GM19351 (cell line): Measurements from ENCODE around the gene RASAL1.

Source experiments
- ATAC-seq: cut with Tn5 transposase; IDR thresholded peaks from one replicate; pipeline ENCODE4 v1.9.1; 2021; ENCODE audit warnings: mild to moderate bottlenecking, moderate library complexity; ENCODE audit not compliant: unreplicated experiment

RASAL1 gene

DNA sequence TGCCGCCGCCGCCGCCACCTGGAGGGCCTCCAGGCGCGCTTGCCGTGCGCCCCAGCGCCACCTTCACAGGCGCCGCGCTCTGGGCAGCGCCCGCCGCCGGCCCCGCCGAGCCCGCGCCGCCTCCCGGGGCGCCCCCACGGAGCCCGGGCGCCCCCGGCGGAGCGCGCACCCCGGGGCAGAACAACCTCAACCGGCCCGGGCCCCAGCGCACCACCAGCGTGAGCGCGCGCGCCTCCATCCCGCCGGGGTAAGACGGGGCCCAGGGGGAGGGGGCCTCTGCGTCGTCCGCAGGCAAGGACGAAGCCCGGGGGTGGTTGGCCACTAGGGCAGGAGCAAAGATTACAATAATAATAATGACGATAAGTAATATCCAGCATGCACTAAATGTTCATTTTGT, 57.7 kb downstream of the RASAL1 start:
- no peak for ATAC-seq

GRCh38 chr12:113077057-113077858, 58.3 kb downstream of the RASAL1 start:
- ATAC-seq, result no peak

DNA sequence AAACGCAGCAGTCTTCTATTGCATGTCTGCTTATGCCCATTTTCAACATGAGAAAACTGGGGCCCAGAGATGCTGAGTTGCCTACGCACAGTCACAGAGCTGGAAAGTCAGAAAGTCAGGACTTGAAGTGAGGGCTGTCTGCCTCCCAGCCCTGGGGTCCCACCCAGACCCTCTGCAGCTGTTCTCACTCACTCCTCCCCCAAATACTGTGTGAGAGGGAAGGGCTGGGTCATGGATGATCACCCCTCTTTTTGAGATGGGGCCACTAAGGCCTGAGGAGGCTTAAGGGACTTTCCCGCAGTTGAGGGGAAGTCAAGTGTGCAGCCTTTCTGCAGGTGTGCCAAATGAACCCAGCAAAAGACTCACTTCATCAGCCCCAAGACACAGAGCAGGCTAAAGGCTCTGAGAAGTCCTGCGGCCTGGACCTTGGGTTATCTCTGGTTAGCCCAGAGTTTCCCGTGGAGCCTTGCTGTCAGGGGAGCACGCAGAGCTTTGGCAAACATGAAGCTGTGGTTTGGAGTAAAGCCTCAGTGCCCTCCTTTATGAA, 60.4 kb downstream of the RASAL1 start:
- ATAC-seq, result peak; percentile 87

GRCh38 chr12:113073586-113073985, 62.0 kb downstream of the RASAL1 start:
- ATAC-seq, result no peak

GRCh38 chr12:113072136-113072535, 63.4 kb downstream of the RASAL1 start:
- no peak for ATAC-seq

- no peak for ATAC-seq
Measured at GRCh38 chr12:113071135-113072112, 64.1 kb downstream of the RASAL1 start.

DNA sequence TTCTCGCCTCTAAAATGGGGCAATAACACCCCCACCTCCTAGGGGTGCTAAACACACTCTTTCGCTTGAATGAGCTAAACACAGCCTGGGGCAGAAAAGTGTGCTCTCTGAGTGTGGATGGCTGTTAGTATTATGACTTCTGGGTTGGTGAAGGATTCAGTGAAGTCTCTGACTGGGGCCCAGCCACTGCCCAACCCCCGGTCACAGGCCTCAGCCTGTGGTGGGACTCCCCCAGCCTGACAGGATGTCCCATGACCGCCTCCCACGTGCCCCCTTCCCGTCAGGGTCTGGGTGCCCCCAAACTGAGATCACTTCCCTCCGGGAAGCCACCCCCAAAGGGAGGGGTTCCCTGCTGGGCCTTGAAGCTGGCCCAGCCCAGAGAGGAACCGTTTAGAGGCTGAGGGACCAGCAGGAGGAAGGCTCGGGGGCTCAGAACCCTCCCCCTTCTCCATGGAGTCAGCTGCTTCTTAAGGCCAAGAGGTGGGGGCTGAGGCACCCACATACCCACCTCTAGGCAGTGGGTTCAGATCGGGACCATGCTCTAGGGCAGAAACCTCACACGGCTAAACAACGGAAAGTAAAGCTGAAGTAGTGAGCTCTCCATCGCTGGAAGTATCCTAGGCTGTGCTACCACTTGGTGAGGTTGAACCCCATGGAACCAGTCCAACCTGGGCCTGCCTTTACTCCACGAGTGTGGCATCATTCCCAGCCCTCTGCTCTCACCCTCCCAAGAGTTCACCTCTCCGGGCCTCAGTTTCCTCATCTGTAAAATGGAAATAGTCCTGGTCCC, 65.2 kb downstream of the RASAL1 start:
- peak; percentile 59 for ATAC-seq

- ATAC-seq, result peak; percentile 28
Measured at GRCh38 chr12:113069751-113070116, 65.8 kb downstream of the RASAL1 start.

- no peak for ATAC-seq
Measured at GRCh38 chr12:113069149-113069548, 66.4 kb downstream of the RASAL1 start.

DNA sequence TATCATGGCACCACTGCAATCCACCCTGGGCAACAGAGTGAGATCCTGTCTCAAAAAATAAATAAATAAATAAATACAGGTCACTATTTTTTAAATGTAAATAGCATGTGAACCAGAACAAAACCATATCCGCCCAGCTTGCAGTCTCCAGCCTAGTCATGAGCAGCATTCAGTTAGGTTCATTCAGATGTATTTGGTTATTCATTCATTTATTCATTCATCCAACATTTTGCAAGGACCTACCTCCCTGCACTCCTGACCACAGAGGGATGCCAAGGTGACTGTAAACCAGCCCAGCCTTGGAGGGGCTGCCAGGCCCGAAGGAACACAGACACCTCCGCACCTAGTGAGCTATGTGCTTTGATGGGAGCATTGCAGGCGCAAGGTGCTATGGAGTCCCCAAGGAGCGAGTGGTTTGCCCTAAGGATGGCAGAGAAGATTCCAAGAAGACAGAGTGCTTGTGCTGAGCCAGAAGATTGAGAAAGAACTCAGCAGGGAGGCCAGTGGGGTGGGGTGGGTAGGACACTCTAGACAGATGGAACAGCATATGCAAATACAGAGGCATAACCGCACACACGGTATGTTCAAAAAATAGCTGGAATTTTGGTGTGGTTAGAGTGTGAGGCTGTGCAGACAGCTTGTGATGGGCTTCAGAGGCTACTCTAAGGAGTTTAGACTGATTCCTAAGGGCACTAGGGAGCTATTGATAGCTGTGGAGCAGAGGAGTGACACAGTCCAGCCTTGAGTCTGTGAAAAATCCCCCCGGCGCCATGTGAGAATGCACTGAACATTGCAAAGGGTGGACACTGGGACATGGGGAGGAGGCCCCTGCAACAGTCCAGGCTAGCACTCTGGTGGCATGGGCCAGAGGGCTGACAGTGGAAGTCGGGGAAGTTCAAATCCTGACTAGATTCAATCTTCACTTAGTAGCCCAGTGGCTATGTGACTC, 67.3 kb downstream of the RASAL1 start:
- ATAC-seq, result no peak

DNA sequence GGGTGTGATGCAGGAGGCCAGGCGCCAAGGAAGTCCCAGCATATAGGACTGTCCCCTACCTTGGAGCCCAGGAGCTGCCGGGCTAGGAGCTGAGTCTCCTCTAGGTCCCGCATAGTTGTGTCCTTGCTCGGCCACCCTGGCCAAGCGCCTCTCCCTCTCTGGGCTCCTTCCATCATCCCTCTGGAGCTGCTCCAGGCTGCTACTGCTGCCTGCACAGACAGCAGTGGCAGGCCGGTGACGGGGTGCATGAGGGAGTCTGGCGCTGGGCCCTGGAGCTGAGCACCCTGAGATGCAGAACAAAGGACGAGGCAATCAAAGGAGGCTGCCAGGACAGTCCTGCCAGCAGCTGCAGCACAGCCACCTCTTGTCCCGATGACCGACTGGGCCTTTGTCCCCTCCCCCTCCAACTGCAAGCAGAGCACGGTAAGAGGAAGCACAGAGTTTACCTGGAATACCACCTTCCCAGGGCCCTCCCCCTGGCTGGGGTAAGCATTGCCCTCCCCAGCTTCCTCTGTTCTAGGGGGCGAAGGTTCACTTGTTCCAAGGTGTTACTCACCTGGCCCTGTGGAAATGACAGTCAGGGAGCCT, 68.7 kb downstream of the RASAL1 start:
- no peak for ATAC-seq

- ATAC-seq, result no peak
Measured at GRCh38 chr12:113065126-113066007, 70.2 kb downstream of the RASAL1 start.

GRCh38 chr12:113064395-113065125, 71.0 kb downstream of the RASAL1 start:
- ATAC-seq, result no peak

GRCh38 chr12:113063396-113064350, 71.9 kb downstream of the RASAL1 start:
- no peak for ATAC-seq

GRCh38 chr12:113062502-113063395, 72.8 kb downstream of the RASAL1 start:
- ATAC-seq, result no peak
